Measurements from ENCODE around the gene CUX1.

DNA sequence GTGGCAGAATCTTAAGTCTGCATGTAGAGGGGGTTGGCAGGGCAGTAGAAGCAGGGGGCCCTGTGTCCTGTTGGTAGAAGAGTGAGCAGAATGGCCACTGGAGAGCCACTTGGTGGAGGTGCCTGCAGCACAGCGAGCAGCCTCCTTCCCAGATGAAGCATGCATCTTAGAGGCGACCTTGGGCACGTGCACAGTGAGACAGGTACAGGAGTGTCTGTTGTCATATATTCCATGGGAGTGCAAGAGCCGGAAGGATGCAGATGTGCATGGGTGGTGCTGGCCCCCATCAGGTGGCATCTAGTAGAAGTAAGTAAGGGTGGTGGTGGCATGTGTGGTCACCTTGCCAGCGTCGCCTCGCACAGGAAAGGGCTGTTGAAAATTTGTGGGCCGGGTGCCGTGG is 53.9 kb downstream of the CUX1 start:
- TF ChIP-seq ZBTB7A (IDR thresholded peaks at IDR 0.05; ENCODE audit: low read depth) (no peak), CREB1 (IDR thresholded peaks at IDR 0.05; ENCODE audit: low read depth) (no peak), TAF1 (IDR thresholded peaks at IDR 0.05; ENCODE audit: low read depth) (no peak), TCF12 (IDR thresholded peaks at IDR 0.05; ENCODE audit: low read depth) (no peak), RAD21 (IDR thresholded peaks at IDR 0.05; ENCODE audit: low read depth) (no peak), CEBPB (IDR thresholded peaks at IDR 0.05) (no peak), YY1 (IDR thresholded peaks at IDR 0.05; ENCODE audit: low read depth) (no peak), EP300 (IDR thresholded peaks at IDR 0.05; ENCODE audit: borderline replicate concordance) (no peak)
- TF ChIP-seq, protein P1, sequence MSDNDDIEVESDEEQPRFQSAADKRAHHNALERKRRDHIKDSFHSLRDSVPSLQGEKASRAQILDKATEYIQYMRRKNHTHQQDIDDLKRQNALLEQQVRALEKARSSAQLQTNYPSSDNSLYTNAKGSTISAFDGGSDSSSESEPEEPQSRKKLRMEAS (IDR thresholded peaks at IDR 0.05) = no peak
- TF ChIP-seq, protein P2, sequence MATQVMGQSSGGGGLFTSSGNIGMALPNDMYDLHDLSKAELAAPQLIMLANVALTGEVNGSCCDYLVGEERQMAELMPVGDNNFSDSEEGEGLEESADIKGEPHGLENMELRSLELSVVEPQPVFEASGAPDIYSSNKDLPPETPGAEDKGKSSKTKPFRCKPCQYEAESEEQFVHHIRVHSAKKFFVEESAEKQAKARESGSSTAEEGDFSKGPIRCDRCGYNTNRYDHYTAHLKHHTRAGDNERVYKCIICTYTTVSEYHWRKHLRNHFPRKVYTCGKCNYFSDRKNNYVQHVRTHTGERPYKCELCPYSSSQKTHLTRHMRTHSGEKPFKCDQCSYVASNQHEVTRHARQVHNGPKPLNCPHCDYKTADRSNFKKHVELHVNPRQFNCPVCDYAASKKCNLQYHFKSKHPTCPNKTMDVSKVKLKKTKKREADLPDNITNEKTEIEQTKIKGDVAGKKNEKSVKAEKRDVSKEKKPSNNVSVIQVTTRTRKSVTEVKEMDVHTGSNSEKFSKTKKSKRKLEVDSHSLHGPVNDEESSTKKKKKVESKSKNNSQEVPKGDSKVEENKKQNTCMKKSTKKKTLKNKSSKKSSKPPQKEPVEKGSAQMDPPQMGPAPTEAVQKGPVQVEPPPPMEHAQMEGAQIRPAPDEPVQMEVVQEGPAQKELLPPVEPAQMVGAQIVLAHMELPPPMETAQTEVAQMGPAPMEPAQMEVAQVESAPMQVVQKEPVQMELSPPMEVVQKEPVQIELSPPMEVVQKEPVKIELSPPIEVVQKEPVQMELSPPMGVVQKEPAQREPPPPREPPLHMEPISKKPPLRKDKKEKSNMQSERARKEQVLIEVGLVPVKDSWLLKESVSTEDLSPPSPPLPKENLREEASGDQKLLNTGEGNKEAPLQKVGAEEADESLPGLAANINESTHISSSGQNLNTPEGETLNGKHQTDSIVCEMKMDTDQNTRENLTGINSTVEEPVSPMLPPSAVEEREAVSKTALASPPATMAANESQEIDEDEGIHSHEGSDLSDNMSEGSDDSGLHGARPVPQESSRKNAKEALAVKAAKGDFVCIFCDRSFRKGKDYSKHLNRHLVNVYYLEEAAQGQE (IDR thresholded peaks at IDR 0.05; ENCODE audit: low read depth) = no peak
- TF ChIP-seq, protein P3, sequence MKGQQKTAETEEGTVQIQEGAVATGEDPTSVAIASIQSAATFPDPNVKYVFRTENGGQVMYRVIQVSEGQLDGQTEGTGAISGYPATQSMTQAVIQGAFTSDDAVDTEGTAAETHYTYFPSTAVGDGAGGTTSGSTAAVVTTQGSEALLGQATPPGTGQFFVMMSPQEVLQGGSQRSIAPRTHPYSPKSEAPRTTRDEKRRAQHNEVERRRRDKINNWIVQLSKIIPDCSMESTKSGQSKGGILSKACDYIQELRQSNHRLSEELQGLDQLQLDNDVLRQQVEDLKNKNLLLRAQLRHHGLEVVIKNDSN (IDR thresholded peaks at IDR 0.05) = no peak
